K562 (cell line): ENCODE data around the gene PAIP1. TPM values are rescaled to one million over a fixed set of nuclear protein-coding genes. Genes with fewer than 3 reads are reported as not detected.

Source experiments
- ARID1B ChIP-seq: fragments of 450-650 bp; IDR thresholded peaks from 2 replicates; pipeline ENCODE4 v1.6.1; 2016; ENCODE audit warnings: antibody characterized with exemption, mild to moderate bottlenecking, inconsistent platforms
- CREBBP ChIP-seq: IDR thresholded peaks from one replicate; pipeline ENCODE4 v1.6.1; 2012; ENCODE audit warnings: low read depth, mild to moderate bottlenecking, control low read depth, inconsistent platforms, low read length
- CSDE1 ChIP-seq, 2 experiments: fragments of 450-650 bp; IDR thresholded peaks; 2 replicates each; pipeline ENCODE4 v1.6.1; 2016; ENCODE audit warnings: mild to moderate bottlenecking in 1 of 2
- DIDO1 ChIP-seq: fragments of 450-650 bp; IDR thresholded peaks from 2 replicates; pipeline ENCODE4 v1.6.1; 2016; ENCODE audit warnings: low read depth, missing biosample characterization, missing genetic modification characterization
- ETS1 ChIP-seq: conservative IDR thresholded peaks from 2 replicates; pipeline ENCODE4 v1.6.1; 2011; ENCODE audit warnings: low read depth, mild to moderate bottlenecking, low read length; ENCODE audit not compliant: control insufficient read depth
- GATA2 ChIP-seq: sonication (generic); formaldehyde crosslinking; IDR thresholded peaks from 2 replicates; pipeline ENCODE4 v1.4.0; 2020; ENCODE audit warnings: mild to moderate bottlenecking, missing genetic modification reagents
- MCM7 ChIP-seq, 2 experiments: fragments of 450-650 bp; IDR thresholded peaks; 2 replicates each; pipeline ENCODE4 v1.6.1; 2016 to 2018
- NFYB ChIP-seq: IDR thresholded peaks from 2 replicates; pipeline ENCODE4 v1.6.1; 2011; ENCODE audit warnings: mild to moderate bottlenecking, moderate library complexity; ENCODE audit not compliant: insufficient read length; ENCODE audit errors: extremely low read depth
- NR4A1 ChIP-seq, 2 experiments: fragments of 250-450 bp in 1 of 2; fragments of 450-650 bp in 1 of 2; sonication (Bioruptor Pico) in 1 of 2; IDR thresholded peaks; 2 replicates each; pipeline versions ENCODE4 v1.4.0 to v1.6.1; 2016 to 2020; ENCODE audit warnings: mild to moderate bottlenecking in 2 of 2, missing compliant biosample characterization in 1 of 2, missing genetic modification characterization in 1 of 2, moderate library complexity in 1 of 2
- PBX2 ChIP-seq, 2 experiments: IDR thresholded peaks in 1 of 2; conservative IDR thresholded peaks in 1 of 2; 2 replicates each; pipeline ENCODE4 v1.6.1; 2016; ENCODE audit warnings: low read depth in 2 of 2, mild to moderate bottlenecking in 1 of 2, missing compliant biosample characterization in 1 of 2, missing genetic modification characterization in 1 of 2, moderate library complexity in 1 of 2
- POLR2H ChIP-seq: IDR thresholded peaks from 2 replicates; pipeline ENCODE4 v1.6.1; 2016; ENCODE audit warnings: missing genetic modification characterization, low read depth, mild to moderate bottlenecking, control low read depth, missing compliant biosample characterization, moderate library complexity
- SIN3B ChIP-seq: fragments of 450-650 bp; IDR thresholded peaks from 2 replicates; pipeline ENCODE4 v1.6.1; 2017; ENCODE audit warnings: low read depth, mild to moderate bottlenecking, moderate library complexity
- SRSF3 ChIP-seq: fragments of 200-400 bp; formaldehyde crosslinking; IDR thresholded peaks from 2 replicates; pipeline ENCODE4 v1.6.1; 2016; ENCODE audit warnings: mild to moderate bottlenecking, low read length, moderate library complexity; ENCODE audit not compliant: insufficient read depth
- ZNF518B ChIP-seq: fragments of 250-450 bp; sonication (Bioruptor Pico); IDR thresholded peaks from 2 replicates; pipeline ENCODE4 v1.5.0; 2021; ENCODE audit warnings: mild to moderate bottlenecking, moderate library complexity
- ZNF707 ChIP-seq: fragments of 250-450 bp; sonication (Bioruptor Pico); conservative IDR thresholded peaks from 2 replicates; pipeline ENCODE4 v1.8.0; 2022; ENCODE audit warnings: inconsistent platforms, mild to moderate bottlenecking, moderate library complexity
- polyA plus RNA-seq, 8 experiments: library from polyadenylated mRNA; depleted of rRNA in 4 of 8; stranded (reverse) in 5 of 8; unstranded in 3 of 8; fragments of >200 nt; fragmentation: Nextera tagmentation in 2 of 8; fragmentation: Illumina TruSeq in 1 of 8; extraction: Ambion mirVana in 2 of 8; extraction: Trizol in 1 of 8; gene quantifications; 2 replicates each; pipeline versions ENCODE4 v1.2.1 to v1.2.3, GENCODE V29; 2011 to 2014; ENCODE audit warnings: inconsistent platforms in 1 of 8, missing spikeins in 1 of 8
- total RNA-seq, 7 experiments: library from RNA; depleted of rRNA in 6 of 7; stranded (reverse); fragments of >200 nt in 6 of 7; fragmentation: Illumina TruSeq in 2 of 7; extraction: Trizol in 2 of 7; gene quantifications; 2 replicates each; pipeline versions ENCODE4 v1.2.1 to v1.2.3, GENCODE V29; 2011 to 2021; ENCODE audit warnings: low replicate concordance in 1 of 7
- TF ChIP-seq, protein P1 (sequence below): sonication (generic); formaldehyde crosslinking; IDR thresholded peaks from 2 replicates; pipeline ENCODE4 v1.8.1; 2023; ENCODE audit warnings: mild to moderate bottlenecking, missing genetic modification reagents

The PAIP1 gene
- total and polyA plus RNA-seq, 9 of the 15 experiments (the other 6 are each of a cell fraction or from before 2014, with no cell fraction given): 51.7 to 181 (median 102) TPM

DNA sequence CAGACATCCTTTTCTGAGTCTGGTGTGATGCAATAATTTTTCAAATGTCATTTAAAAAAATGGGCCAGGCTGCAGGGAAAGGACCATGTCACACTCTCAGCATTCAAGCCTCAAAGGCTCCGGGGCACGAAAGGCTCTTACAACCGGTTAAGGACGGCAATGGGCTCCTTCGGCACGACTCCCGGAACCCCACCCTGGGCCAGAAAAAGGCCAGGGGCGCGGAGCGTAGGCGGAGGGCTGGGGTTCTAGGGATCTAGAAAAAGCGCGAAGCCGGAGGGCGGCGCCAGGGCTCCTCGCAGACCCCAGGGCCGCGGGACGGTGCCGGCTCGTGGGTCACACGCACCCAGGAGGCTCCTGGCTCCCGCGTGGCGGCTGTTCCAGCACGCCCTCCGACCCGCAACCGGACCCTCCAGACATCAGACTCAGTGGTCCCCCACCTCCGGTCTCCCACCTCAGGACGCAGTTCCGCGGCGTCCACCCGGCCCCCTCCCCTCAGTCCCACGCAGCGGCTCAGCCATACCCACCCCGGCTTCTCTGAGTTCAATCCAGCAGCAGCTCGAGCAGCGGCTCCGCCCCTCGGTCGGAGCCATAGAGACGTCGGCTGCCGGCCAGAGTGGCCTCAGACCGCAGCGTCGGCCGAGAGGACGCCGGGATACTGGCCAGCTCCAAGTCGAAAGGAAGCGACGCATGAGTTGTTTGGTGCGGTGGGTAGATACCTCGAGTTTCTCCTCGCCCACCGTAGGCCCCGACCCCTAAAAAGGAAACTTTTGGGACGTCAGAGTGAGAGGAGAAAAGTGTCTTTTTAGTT lies 73.4 kb downstream of the PAIP1 start, which contains the start of gene TMEM267 (continued):
- TF ChIP-seq ZNF518B: no peak
- peak; percentile 97 for TF ChIP-seq POLR2H (tag)
- no peak for TF ChIP-seq PBX2 (CRISPR knock-in tag; IDR thresholded peaks at IDR 0.05; ENCODE audit: low read depth)
- peak; percentile 45; the same call in 1 of the 2 replicates for TF ChIP-seq PBX2 (tag; conservative IDR thresholded peaks at IDR 0.05; ENCODE audit: low read depth)
- TF ChIP-seq ARID1B: no peak
- no peak for TF ChIP-seq NFYB
- TF ChIP-seq, protein P1, sequence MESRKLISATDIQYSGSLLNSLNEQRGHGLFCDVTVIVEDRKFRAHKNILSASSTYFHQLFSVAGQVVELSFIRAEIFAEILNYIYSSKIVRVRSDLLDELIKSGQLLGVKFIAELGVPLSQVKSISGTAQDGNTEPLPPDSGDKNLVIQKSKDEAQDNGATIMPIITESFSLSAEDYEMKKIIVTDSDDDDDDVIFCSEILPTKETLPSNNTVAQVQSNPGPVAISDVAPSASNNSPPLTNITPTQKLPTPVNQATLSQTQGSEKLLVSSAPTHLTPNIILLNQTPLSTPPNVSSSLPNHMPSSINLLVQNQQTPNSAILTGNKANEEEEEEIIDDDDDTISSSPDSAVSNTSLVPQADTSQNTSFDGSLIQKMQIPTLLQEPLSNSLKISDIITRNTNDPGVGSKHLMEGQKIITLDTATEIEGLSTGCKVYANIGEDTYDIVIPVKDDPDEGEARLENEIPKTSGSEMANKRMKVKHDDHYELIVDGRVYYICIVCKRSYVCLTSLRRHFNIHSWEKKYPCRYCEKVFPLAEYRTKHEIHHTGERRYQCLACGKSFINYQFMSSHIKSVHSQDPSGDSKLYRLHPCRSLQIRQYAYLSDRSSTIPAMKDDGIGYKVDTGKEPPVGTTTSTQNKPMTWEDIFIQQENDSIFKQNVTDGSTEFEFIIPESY (CRISPR knock-in tag): no peak; the same call in 1 of the 2 replicates
- TF ChIP-seq SRSF3: peak; percentile 81; the same call in 1 of the 2 replicates
- TF ChIP-seq GATA2 (CRISPR knock-in tag): no peak
- TF ChIP-seq CREBBP: no peak
- no peak; the same call in 1 of the 2 replicates for TF ChIP-seq ZNF707 (CRISPR knock-in tag)
- TF ChIP-seq ETS1: peak; percentile 56; the same call in 1 of the 2 replicates
- no peak for TF ChIP-seq MCM7 (IDR thresholded peaks at IDR 0.05)
- peak; percentile 69; the same call in 1 of the 2 replicates for TF ChIP-seq NR4A1 (CRISPR knock-in tag; IDR thresholded peaks at IDR 0.05)
- no peak; the same call in 1 of the 2 replicates for TF ChIP-seq NR4A1 (tag; IDR thresholded peaks at IDR 0.05)
- 0 out of 2 replicates have a peak, but pooled peaks have one; percentile 21 for TF ChIP-seq DIDO1
- TF ChIP-seq SIN3B: no peak
- peak in 1 of 2 experiments; percentile 25; a peak in 1 of 4 replicates for TF ChIP-seq CSDE1 (IDR thresholded peaks at IDR 0.05)
